Heart right ventricle (tissue), 16 donors: ENCODE results near the gene MUC16. TPM values are rescaled to one million over a fixed set of nuclear protein-coding genes. Genes with fewer than 3 reads are reported as not detected.
"Not testable (repeated sequence)": the region's sequence is repeated elsewhere in the genome, so short reads cannot be mapped to it uniquely, and the experiment has no call there.

Experiments
- ATAC-seq, 8 donors: fragments of 200-7000 bp; cut with Tn5 transposase; one replicate each; pipeline ENCODE4 v1.9.1; 2020; ENCODE audit warnings: mild to moderate bottlenecking in 8 of 8, moderate library complexity in 8 of 8, moderate number of reproducible peaks in 1 of 8
- DNase-seq, 2 donors: peaks; one replicate each; pipeline ENCODE4 v3.0.0-alpha.2; 2020
- H3K27ac ChIP-seq, 10 donors: fragments of 200-600 bp; sonication (generic) in 2 of 10; one replicate each; pipeline versions ENCODE4 v1.5.0 to v1.8.0; 2020 to 2022; ENCODE audit warnings: mild to moderate bottlenecking in 3 of 10
- H3K27me3 ChIP-seq, 7 donors: fragments of 200-600 bp; one replicate each; pipeline ENCODE4 v1.8.0; 2021 to 2022; ENCODE audit warnings: mild to moderate bottlenecking in 2 of 7
- H3K36me3 ChIP-seq, 9 donors: fragments of 200-600 bp; sonication (generic) in 1 of 9; one replicate each; pipeline versions ENCODE4 v1.5.0 to v1.8.0; 2020 to 2022; ENCODE audit warnings: mild to moderate bottlenecking in 2 of 9
- H3K4me1 ChIP-seq, 9 donors: fragments of 200-600 bp; sonication (generic) in 1 of 9; one replicate each; pipeline versions ENCODE4 v1.5.0 to v1.8.0; 2020 to 2022; ENCODE audit warnings: mild to moderate bottlenecking in 4 of 9
- H3K4me3 ChIP-seq, 10 donors: fragments of 200-600 bp; sonication (generic) in 2 of 10; one replicate each; pipeline versions ENCODE4 v1.5.0 to v1.8.0; 2020 to 2022; ENCODE audit warnings: mild to moderate bottlenecking in 7 of 10, moderate library complexity in 2 of 10
- H3K9me3 ChIP-seq, 11 donors: fragments of 200-600 bp in 10 of 11; sonication (generic) in 2 of 11; one replicate each; pipeline versions ENCODE4 v1.5.0 to v1.8.0; 2013 to 2022; ENCODE audit warnings: mild to moderate bottlenecking in 2 of 11, control low read depth in 1 of 11, moderate library complexity in 1 of 11
- WGBS, 2 donors: extraction: QIAGEN DNeasy Blood & Tissue Kit; methylation state at CpG; one replicate each; pipeline ENCODE4 v1.1.7; 2013; ENCODE audit warnings: inconsistent platforms in 1 of 2; 5-methylcytosine and 5-hydroxymethylcytosine counted together
- intact Hi-C, 10 donors: fragments of 100-400 bp; cut with DNase I; formaldehyde crosslinking; loops; one replicate each; pipeline versions ENCODE4 v1.11.1 to v1.14.2; 2022
- polyA plus RNA-seq, 2 donors: library from polyadenylated mRNA; stranded (reverse); fragments of 200-250 nt; gene quantifications; one replicate each; pipeline ENCODE4 v1.2.3, GENCODE V29; 2013
- total RNA-seq, 10 donors: library from RNA; stranded (reverse); fragmentation: NEBNext Ultra II Directional in 3 of 10; extraction: Animal tissue kit (Norgen Biotek cat#: 25700) in 3 of 10; gene quantifications; one replicate each; pipeline versions ENCODE4 v1.2.1 to v1.2.4, GENCODE V29; 2021 to 2023
- TF ChIP-seq, protein P1 (sequence below), 9 donors: fragments of 200-600 bp; sonication (generic) in 2 of 9; IDR thresholded peaks; one replicate each; pipeline versions ENCODE4 v1.5.0 to v1.8.0; 2021 to 2022; ENCODE audit warnings: antibody characterized with exemption in 9 of 9, mild to moderate bottlenecking in 5 of 9, moderate library complexity in 1 of 9
- donor health status: Arrhythmogenic right ventricular cardiomyopathy.
- donor health status: ischemic (EF 13 %, LVEDD 7.1; RV severe dilation, severe dysfunction).
- donor health status: healthy with polysubstance abuse.
- donor health status: DM: no; HTN: yes; CAD: no.
- donor health status: DM: no; HTN: no; CAD: no.
- donor health status: ischemic (EF 25% LVEDD 6.9; RV normal size, moderate dysfunction).
- donor health status: ischemic (EF 25% LVEDD 5.7; RV mildly dilated, moderate dysfunction).
- donor health status: healthy.
- donor health status: DM: yes; HTN: yes; CAD: no.
- donor health status: Ischemic cardiomyopathy.
- donor health status: ischemic (EF 35%, LVEDD 5.7; RV mildly dilated, moderate dysfunction).
- donor health status: nonischemic (EF 11% LVEDD 7.7; RV severe dilation, severe dysfunction).
- donor health status: DM: yes; HTN: yes; CAD: no.
- donor health status: PGD.
- donor health status: ischemic (EF 29% LVEDD 5.4; RV normal size, mild dysfunction).
- donor health status: nonischemic (EF 23%, LVEDD 6.1; RV moderate dilation, normal function).

The MUC16 gene
- total and polyA plus RNA-seq, 12 donors: under 0.01 to 0.31 (median 0.07) TPM; not detected in 7

DNA sequence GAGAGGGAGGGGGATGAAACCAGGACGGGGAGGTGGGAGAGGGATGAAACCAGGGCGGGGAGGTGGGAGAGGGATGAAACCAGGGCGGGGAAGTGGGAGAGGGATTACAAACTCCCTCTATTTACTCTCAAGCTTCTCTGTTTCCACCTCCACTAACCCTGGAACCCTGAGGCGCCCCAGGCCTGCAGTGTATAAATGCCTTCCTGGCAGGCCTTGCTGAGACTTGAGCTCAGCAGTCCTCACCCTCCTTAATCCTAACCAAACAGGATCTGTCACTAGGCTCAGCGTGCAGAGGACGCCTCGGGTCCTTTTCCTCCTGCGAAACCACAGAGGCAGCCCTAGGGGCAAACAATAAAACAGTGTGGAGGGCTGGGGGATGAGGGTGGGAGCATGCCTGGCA is 44.6 kb upstream of the MUC16 start:
- Histone ChIP-seq H3K27me3 (peaks cover 0 to 71% (median 9%) of the 10 kb centered on the region in 7 donors), H3K4me3 (no peak overlapping the region), H3K9me3 (no peaks in the 10 kb centered on the region), H3K27ac (no peak overlapping the region), H3K4me1 (no peaks in the 10 kb centered on the region), H3K36me3 (no peaks in the 10 kb centered on the region)
- intact Hi-C loops: no loop called here
- no peak for DNase-seq
- TF ChIP-seq, protein P1, sequence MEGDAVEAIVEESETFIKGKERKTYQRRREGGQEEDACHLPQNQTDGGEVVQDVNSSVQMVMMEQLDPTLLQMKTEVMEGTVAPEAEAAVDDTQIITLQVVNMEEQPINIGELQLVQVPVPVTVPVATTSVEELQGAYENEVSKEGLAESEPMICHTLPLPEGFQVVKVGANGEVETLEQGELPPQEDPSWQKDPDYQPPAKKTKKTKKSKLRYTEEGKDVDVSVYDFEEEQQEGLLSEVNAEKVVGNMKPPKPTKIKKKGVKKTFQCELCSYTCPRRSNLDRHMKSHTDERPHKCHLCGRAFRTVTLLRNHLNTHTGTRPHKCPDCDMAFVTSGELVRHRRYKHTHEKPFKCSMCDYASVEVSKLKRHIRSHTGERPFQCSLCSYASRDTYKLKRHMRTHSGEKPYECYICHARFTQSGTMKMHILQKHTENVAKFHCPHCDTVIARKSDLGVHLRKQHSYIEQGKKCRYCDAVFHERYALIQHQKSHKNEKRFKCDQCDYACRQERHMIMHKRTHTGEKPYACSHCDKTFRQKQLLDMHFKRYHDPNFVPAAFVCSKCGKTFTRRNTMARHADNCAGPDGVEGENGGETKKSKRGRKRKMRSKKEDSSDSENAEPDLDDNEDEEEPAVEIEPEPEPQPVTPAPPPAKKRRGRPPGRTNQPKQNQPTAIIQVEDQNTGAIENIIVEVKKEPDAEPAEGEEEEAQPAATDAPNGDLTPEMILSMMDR (IDR thresholded peaks at IDR 0.05): no peak
- no peak for ATAC-seq
- 24 to 30% methylated on average over 8 of the region's 8 CpGs for WGBS, 2 donors

DNA sequence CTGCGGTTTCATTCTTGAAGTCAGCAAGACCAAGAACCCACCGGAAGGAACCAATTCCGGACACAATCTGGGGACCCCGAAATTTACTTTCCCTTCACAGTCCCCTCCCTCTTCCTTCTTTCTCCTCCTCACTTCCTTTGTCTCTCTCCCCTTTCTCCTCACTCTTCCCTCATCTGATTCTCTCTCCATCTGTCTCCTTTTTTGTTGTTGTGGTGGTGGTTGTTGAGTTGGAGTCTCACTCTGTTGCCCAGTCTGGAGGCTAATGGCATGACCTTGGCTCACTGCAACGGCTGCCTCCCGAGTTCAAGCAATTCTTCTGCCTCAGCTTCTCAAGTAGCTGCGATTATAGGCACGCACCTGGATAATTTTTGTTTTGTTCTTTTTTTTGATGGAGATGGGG is 44.0 kb upstream of the MUC16 start:
- TF ChIP-seq, protein P1 (IDR thresholded peaks at IDR 0.05): no peak
- Histone ChIP-seq H3K4me1 (no peaks in the 10 kb centered on the region), H3K4me3 (no peak overlapping the region), H3K27me3 (peaks cover 0 to 71% (median 9%) of the 10 kb centered on the region in 7 donors), H3K27ac (no peak overlapping the region), H3K36me3 (no peaks in the 10 kb centered on the region), H3K9me3 (no peaks in the 10 kb centered on the region)
- DNase-seq: no peak
- 84 to 85% methylated on average over 8 of the region's 8 CpGs for WGBS, 2 donors
- intact Hi-C loops: no loop called here
- ATAC-seq: no peak

DNA sequence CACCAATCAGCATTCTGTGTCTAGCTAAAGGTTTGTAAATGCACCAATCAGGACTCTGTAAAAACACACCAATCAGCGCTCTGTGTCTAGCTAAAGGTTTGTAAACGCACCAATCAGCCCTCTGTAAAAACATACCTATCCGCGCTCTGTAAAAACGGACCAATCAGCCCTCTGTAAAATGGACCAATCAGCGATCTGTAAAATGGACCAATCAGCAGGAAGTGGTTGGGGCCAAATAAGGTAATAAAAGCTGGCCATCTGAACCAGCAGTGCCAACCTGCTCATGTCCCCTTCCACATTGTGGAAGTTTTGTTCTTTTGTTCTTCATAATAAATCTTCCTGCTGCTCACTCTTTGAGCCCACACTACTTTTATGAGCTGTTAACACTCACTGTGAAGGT is 43.5 kb upstream of the MUC16 start:
- DNase-seq, H3K4me1 ChIP-seq, H3K36me3 ChIP-seq, intact Hi-C loops, H3K27ac ChIP-seq, H3K4me3 ChIP-seq, H3K9me3 ChIP-seq, ATAC-seq: not testable (repeated sequence)
- WGBS, 2 donors: 96% methylated on average over 6 of the region's 6 CpGs
- peaks cover 0 to 74% (median 4%) of the 10 kb centered on the region in 7 donors for H3K27me3 ChIP-seq

DNA sequence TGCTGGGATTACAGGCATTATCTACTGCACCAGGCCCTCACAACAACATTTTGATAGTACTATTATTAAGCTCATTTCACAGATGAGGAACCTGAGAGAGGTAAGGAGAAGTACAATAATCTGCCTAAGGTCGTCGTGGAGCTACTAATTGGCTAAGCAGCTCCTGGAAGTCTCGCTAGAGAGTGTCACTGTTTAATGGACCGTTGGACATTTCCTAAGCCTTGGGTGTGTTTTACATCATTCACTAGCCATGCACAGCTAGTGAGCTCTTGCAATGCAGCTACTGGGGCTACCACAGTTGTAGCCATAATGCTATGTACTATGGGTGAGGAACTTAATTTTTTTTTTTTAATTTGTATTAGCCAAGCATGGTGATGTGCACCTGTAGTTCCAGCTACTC is 42.7 kb upstream of the MUC16 start:
- WGBS, 2 donors: 85% methylated on average over 4 of the region's 4 CpGs
- Histone ChIP-seq H3K4me3 (no peak overlapping the region), H3K4me1 (no peaks in the 10 kb centered on the region), H3K27me3 (peaks cover 0 to 72% (median 3%) of the 10 kb centered on the region in 7 donors), H3K9me3 (no peaks in the 10 kb centered on the region), H3K27ac (no peak overlapping the region), H3K36me3 (no peaks in the 10 kb centered on the region)
- DNase-seq (no peak), ATAC-seq (no peak)
- TF ChIP-seq, protein P1 (IDR thresholded peaks at IDR 0.05): no peak
- intact Hi-C loops: no loop called here

DNA sequence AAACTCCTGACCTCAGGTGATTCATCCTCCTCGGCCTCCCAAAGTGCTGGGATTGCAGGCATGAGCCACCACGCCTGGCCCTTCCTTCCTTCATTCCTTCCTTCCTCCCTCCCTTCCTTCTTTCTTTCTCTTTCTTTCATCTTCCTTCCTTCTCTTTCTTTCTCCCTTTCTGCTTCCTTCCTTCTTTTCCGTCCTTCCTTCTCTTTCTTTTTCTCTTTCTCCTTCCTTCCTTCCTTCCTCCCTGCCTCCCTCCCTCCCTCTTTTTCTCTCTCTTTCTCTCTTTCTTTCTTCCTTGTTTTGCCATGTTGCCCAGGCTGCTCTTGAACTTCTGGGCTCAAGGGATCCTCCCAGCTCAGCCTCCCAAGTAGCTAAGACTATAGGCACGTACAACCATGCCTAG is 36.5 kb upstream of the MUC16 start:
- Histone ChIP-seq H3K9me3 (no peaks in the 10 kb centered on the region), H3K27ac (no peak overlapping the region), H3K4me1 (no peaks in the 10 kb centered on the region), H3K4me3 (no peak overlapping the region), H3K27me3 (peaks cover 0 to 30% (median 0%) of the 10 kb centered on the region in 7 donors), H3K36me3 (no peaks in the 10 kb centered on the region)
- intact Hi-C loops: no loop called here
- ATAC-seq (no peak), DNase-seq (no peak)
- TF ChIP-seq, protein P1 (IDR thresholded peaks at IDR 0.05): no peak
- WGBS, 2 donors: 52 to 64% methylated on average over 4 of the region's 4 CpGs
